ENCODE data around the gene KRTAP5-10.
"Not testable (repeated sequence)": the region's sequence is repeated elsewhere in the genome, so short reads cannot be mapped to it uniquely, and the experiment has no call there.

The KRTAP5-10 gene

GRCh38 chr11:71572811-71573210, 7.4 kb downstream of the KRTAP5-10 start:
- no peak for DNase-seq (ENCODE audit: low spot score)

- DNase-seq (ENCODE audit: low spot score): no peak
These were observed 9.1 kb downstream of the KRTAP5-10 start for GRCh38 chr11:71574418-71574817.

- no peak for DNase-seq (ENCODE audit: low spot score)
These were observed 10.5 kb downstream of the KRTAP5-10 start for GRCh38 chr11:71575723-71576424.

- not testable (repeated sequence) for DNase-seq (ENCODE audit: low spot score)
These were observed 11.5 kb downstream of the KRTAP5-10 start for GRCh38 chr11:71576688-71577465.

- DNase-seq (ENCODE audit: low spot score): no peak
These were observed 12.2 kb downstream of the KRTAP5-10 start for GRCh38 chr11:71577469-71578004.

GRCh38 chr11:71579513-71579912, 14.2 kb downstream of the KRTAP5-10 start:
- not testable (repeated sequence) for DNase-seq (ENCODE audit: low spot score)

- peak; percentile 65 for DNase-seq (ENCODE audit: low spot score)
These were observed 15.0 kb downstream of the KRTAP5-10 start for GRCh38 chr11:71580057-71581003.

- DNase-seq (ENCODE audit: low spot score): no peak
These were observed 16.5 kb downstream of the KRTAP5-10 start for GRCh38 chr11:71581826-71582225.

- no peak for DNase-seq (ENCODE audit: low spot score)
These were observed 17.0 kb downstream of the KRTAP5-10 start, which contains the start of gene KRTAP5-11 for GRCh38 chr11:71582309-71582895. KRTAP5-11 (minus strand) TSS chr11:71582875; CDS start chr11:71582837, 38 bp downstream.

- DNase-seq (ENCODE audit: low spot score): not testable (repeated sequence)
These were observed 17.6 kb downstream of the KRTAP5-10 start for GRCh38 chr11:71582969-71583368.

GRCh38 chr11:71585673-71586072, 20.3 kb downstream of the KRTAP5-10 start:
- DNase-seq (ENCODE audit: low spot score): not testable (repeated sequence)

GRCh38 chr11:71588314-71588713, 23.0 kb downstream of the KRTAP5-10 start:
- not testable (repeated sequence) for DNase-seq (ENCODE audit: low spot score)

- DNase-seq (ENCODE audit: low spot score): not testable (repeated sequence)
These were observed 23.6 kb downstream of the KRTAP5-10 start for GRCh38 chr11:71588822-71589545.

GRCh38 chr11:71589546-71589920, 24.2 kb downstream of the KRTAP5-10 start:
- DNase-seq (ENCODE audit: low spot score): not testable (repeated sequence)

GRCh38 chr11:71603221-71603620, 37.9 kb downstream of the KRTAP5-10 start:
- DNase-seq (ENCODE audit: low spot score): not testable (repeated sequence)

- DNase-seq (ENCODE audit: low spot score): not testable (repeated sequence)
These were observed 39.6 kb downstream of the KRTAP5-10 start for GRCh38 chr11:71604798-71605488.

GRCh38 chr11:71606853-71607519, 41.6 kb downstream of the KRTAP5-10 start:
- not testable (repeated sequence) for DNase-seq (ENCODE audit: low spot score)

- DNase-seq (ENCODE audit: low spot score): not testable (repeated sequence)
These were observed 42.3 kb downstream of the KRTAP5-10 start for GRCh38 chr11:71607520-71608216.

GRCh38 chr11:71608272-71608671, 42.9 kb downstream of the KRTAP5-10 start:
- not testable (repeated sequence) for DNase-seq (ENCODE audit: low spot score)
